SK-N-SH (cell line): ENCODE measurements around the gene NCR1. TPM values are rescaled to one million over a fixed set of nuclear protein-coding genes. Genes with fewer than 3 reads are reported as not detected.
"Not testable (repeated sequence)": the region's sequence is repeated elsewhere in the genome, so short reads cannot be mapped to it uniquely, and the experiment has no call there.

ENCODE experiments used
- CTCF ChIA-PET: fragments of 300-600, 350-600 bp; formaldehyde crosslinking; extraction: SDS; loops from one replicate; lab custom pipeline; 2021; lab: Yijun Ruan, JAX
- POLR2A ChIA-PET: fragments of 350-600 bp; sonication (Branson Sonifier 250); formaldehyde crosslinking; extraction: SDS; loops from one replicate; lab custom pipeline; 2020; ENCODE audit warnings: antibody characterized with exemption, inconsistent platforms; lab: Yijun Ruan, JAX
- DNase-seq: peaks from one replicate; pipeline ENCODE4 v3.0.0; 2012
- H2AFZ ChIP-seq: fragments of 200-600 bp; sonication (generic); 2 replicates; pipeline ENCODE4 v1.8.1; 2016; ENCODE audit warnings: antibody characterized with exemption, mild to moderate bottlenecking, low read depth
- H3F3A ChIP-seq: fragments of 200-600 bp; sonication (generic); replicated peaks from 2 replicates; pipeline ENCODE3; 2016; ENCODE audit warnings: antibody characterized with exemption, mild to moderate bottlenecking; ENCODE audit not compliant: insufficient read depth
- H3K27ac ChIP-seq, 2 experiments: fragments of 200-500 bp in 1 of 2; fragments of 200-600 bp in 1 of 2; sonication (Bioruptor generic) in 1 of 2; sonication (generic), shearing (Covaris generic) in 1 of 2; 2 replicates each; pipeline versions ENCODE4 v1.5.1 to v1.6.1; 2014 to 2016; ENCODE audit warnings: low read depth in 2 of 2, inconsistent platforms in 1 of 2, low read length in 1 of 2, mild to moderate bottlenecking in 1 of 2, mixed read lengths in 1 of 2
- H3K27me3 ChIP-seq: fragments of 200-600 bp; sonication (generic), shearing (Covaris generic); 2 replicates; pipeline ENCODE4 v1.6.1; 2016; ENCODE audit warnings: mixed run types; ENCODE audit not compliant: insufficient read depth
- H3K36me3 ChIP-seq, 2 experiments: fragments of 200-500 bp in 1 of 2; fragments of 200-600 bp in 1 of 2; sonication (Bioruptor generic) in 1 of 2; sonication (generic) in 1 of 2; replicated peaks in 1 of 2; 2 replicates each; pipeline versions ENCODE3 to v1.5.1; 2014 to 2016; ENCODE audit warnings: low read length in 1 of 2, mild to moderate bottlenecking in 1 of 2; ENCODE audit not compliant: insufficient read depth in 2 of 2, control insufficient read depth in 1 of 2
- H3K4me1 ChIP-seq, 2 experiments: fragments of 200-500 bp in 1 of 2; fragments of 200-600 bp in 1 of 2; sonication (Bioruptor generic) in 1 of 2; sonication (generic), shearing (Covaris generic) in 1 of 2; 2 replicates each; pipeline versions ENCODE4 v1.5.1 to v1.6.1; 2014 to 2016; ENCODE audit warnings: low read depth in 1 of 2, low read length in 1 of 2, mixed run types in 1 of 2; ENCODE audit not compliant: insufficient read depth in 2 of 2, control insufficient read depth in 1 of 2
- H3K4me2 ChIP-seq: fragments of 200-600 bp; sonication (generic), shearing (Covaris generic); 2 replicates; pipeline ENCODE4 v1.6.1; 2017; ENCODE audit warnings: mixed run types
- H3K4me3 ChIP-seq, 2 experiments: fragments of 200-500 bp in 1 of 2; fragments of 200-600 bp in 1 of 2; sonication (Bioruptor generic) in 1 of 2; sonication (generic), shearing (Covaris generic) in 1 of 2; 2 replicates each; pipeline versions ENCODE4 v1.5.1 to v1.8.1; 2014 to 2016; ENCODE audit warnings: low read depth in 2 of 2, inconsistent platforms in 1 of 2, low read length in 1 of 2, mild to moderate bottlenecking in 1 of 2, mixed read lengths in 1 of 2, moderate library complexity in 1 of 2
- H3K79me2 ChIP-seq: fragments of 200-600 bp; sonication (generic); 2 replicates; pipeline ENCODE4 v1.8.1; 2017; ENCODE audit warnings: mild to moderate bottlenecking; ENCODE audit not compliant: insufficient read depth
- H3K9ac ChIP-seq: fragments of 200-600 bp; sonication (generic); 2 replicates; pipeline ENCODE4 v1.6.1; 2017; ENCODE audit warnings: mixed run types
- H3K9me2 ChIP-seq: fragments of 200-600 bp; sonication (generic); 2 replicates; pipeline ENCODE4 v1.6.1; 2017; ENCODE audit warnings: mixed run types
- H3K9me3 ChIP-seq: fragments of 200-600 bp; sonication (generic); 2 replicates; pipeline ENCODE4 v1.6.1; 2017; ENCODE audit warnings: mixed run types, mild to moderate bottlenecking, moderate library complexity
- H4K20me1 ChIP-seq: fragments of 200-600 bp; sonication (generic); 2 replicates; pipeline ENCODE4 v1.6.1; 2017; ENCODE audit warnings: mild to moderate bottlenecking, mixed run types; ENCODE audit not compliant: insufficient read depth
- ELF1 ChIP-seq: IDR thresholded peaks from 2 replicates; pipeline ENCODE4 v1.4.0; 2012
- EP300 ChIP-seq, 2 experiments: IDR thresholded peaks; 2 replicates each; pipeline versions ENCODE4 v1.4.0 to v1.6.1; 2012; ENCODE audit warnings: borderline replicate concordance in 1 of 2, low read depth in 1 of 2, low read length in 1 of 2
- FOSL2 ChIP-seq: IDR thresholded peaks from 2 replicates; pipeline ENCODE4 v1.4.0; 2012; ENCODE audit warnings: low read depth, mild to moderate bottlenecking, moderate library complexity, borderline replicate concordance
- FOXJ3 ChIP-seq: sonication (generic); formaldehyde crosslinking; IDR thresholded peaks from 2 replicates; pipeline ENCODE4 v1.5.1; 2020; ENCODE audit warnings: mild to moderate bottlenecking, missing genetic modification reagents
- GATA2 ChIP-seq: sonication (generic); formaldehyde crosslinking; IDR thresholded peaks from 2 replicates; pipeline ENCODE4 v1.5.0; 2020; ENCODE audit warnings: mild to moderate bottlenecking, missing genetic modification reagents
- NFIC ChIP-seq: IDR thresholded peaks from 2 replicates; pipeline ENCODE4 v1.4.0; 2012; ENCODE audit warnings: borderline replicate concordance
- PBX3 ChIP-seq: IDR thresholded peaks from 2 replicates; pipeline ENCODE4; 2012
- POLR2AphosphoS5 ChIP-seq: IDR thresholded peaks from 2 replicates; pipeline ENCODE4 v1.6.1; 2012; ENCODE audit warnings: low read depth, low read length
- RCOR1 ChIP-seq: fragments of 150-350 bp; IDR thresholded peaks from 2 replicates; pipeline ENCODE4 v1.6.1; 2017; ENCODE audit warnings: antibody characterized with exemption, low read length
- RFX5 ChIP-seq: IDR thresholded peaks from 2 replicates; pipeline ENCODE4 v1.6.1; 2012; ENCODE audit warnings: mild to moderate bottlenecking, improper control_type of control experiment, low read length
- RXRA ChIP-seq: IDR thresholded peaks from 2 replicates; pipeline ENCODE4 v1.4.0; 2012; ENCODE audit warnings: low read depth, mild to moderate bottlenecking, borderline replicate concordance
- SMC3 ChIP-seq: IDR thresholded peaks from 2 replicates; pipeline ENCODE4 v1.6.1; 2012; ENCODE audit warnings: low read depth, low read length, improper control_type of control experiment
- TAF1 ChIP-seq: IDR thresholded peaks from 2 replicates; pipeline ENCODE4 v1.6.1; 2012; ENCODE audit warnings: low read depth, mild to moderate bottlenecking, low read length, moderate library complexity, borderline replicate concordance
- TCF12 ChIP-seq: IDR thresholded peaks from 2 replicates; pipeline ENCODE4 v1.4.0; 2012
- YY1 ChIP-seq: IDR thresholded peaks from 2 replicates; pipeline ENCODE4 v1.4.0; 2012; ENCODE audit warnings: low read depth, mild to moderate bottlenecking
- WGBS: methylation state at CpG from one replicate; pipeline ENCODE4 v1.1.6; 2017; ENCODE audit warnings: low lambda C conversion rate; 5-methylcytosine and 5-hydroxymethylcytosine counted together
- polyA plus RNA-seq, 3 experiments: library from polyadenylated mRNA; depleted of rRNA; stranded (reverse); fragments of >200 nt; gene quantifications; 2 replicates each; pipeline ENCODE4 v1.2.3, GENCODE V29; 2012
- TF ChIP-seq, protein P1 (sequence below): IDR thresholded peaks from 2 replicates; pipeline ENCODE4 v1.4.0; 2012; ENCODE audit warnings: low read depth
- TF ChIP-seq, protein P2 (sequence below): fragments of 200-600 bp; sonication (generic); IDR thresholded peaks from 2 replicates; pipeline ENCODE4 v1.6.1; 2017; ENCODE audit warnings: antibody characterized with exemption, mild to moderate bottlenecking, moderate library complexity
- TF ChIP-seq, protein P3 (sequence below): fragments of 150-350 bp; IDR thresholded peaks from 2 replicates; pipeline ENCODE4 v1.6.1; 2017; ENCODE audit warnings: antibody characterized with exemption, low read length, low read depth, borderline replicate concordance

The NCR1 gene
- polyA plus RNA-seq, 1 of the 3 experiments (the other 2 are of a cell fraction), result not detected

GRCh38 chr19:54889566-54889965, 16.4 kb upstream of the NCR1 start:
- Histone ChIP-seq H3K4me2 (no peak overlapping the region), H2AFZ (no peak overlapping the region), H3K9ac (no peak overlapping the region), H3K4me1 (no peaks in the 10 kb centered on the region), H3K4me3 (no peak overlapping the region), H3K36me3 (no peaks in the 10 kb centered on the region), H3K79me2 (no peaks in the 10 kb centered on the region), H3K27ac (no peak overlapping the region), H4K20me1 (no peaks in the 10 kb centered on the region), H3K9me3 (no peaks in the 10 kb centered on the region), H3K9me2 (no peaks in the 10 kb centered on the region), H3K27me3 (peaks cover 50% of the 10 kb centered on the region), H3F3A (no peaks in the 10 kb centered on the region)
- WGBS, result 22% methylated on average over 11 of the region's 11 CpGs
- no peak for TF ChIP-seq NFIC
- TF ChIP-seq, protein P1, sequence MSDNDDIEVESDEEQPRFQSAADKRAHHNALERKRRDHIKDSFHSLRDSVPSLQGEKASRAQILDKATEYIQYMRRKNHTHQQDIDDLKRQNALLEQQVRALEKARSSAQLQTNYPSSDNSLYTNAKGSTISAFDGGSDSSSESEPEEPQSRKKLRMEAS, result no peak
- TF ChIP-seq TCF12, result no peak
- TF ChIP-seq YY1, result no peak
- no peak for TF ChIP-seq TAF1
- TF ChIP-seq GATA2 (CRISPR knock-in tag), result no peak
- no peak for TF ChIP-seq FOXJ3 (CRISPR knock-in tag)
- TF ChIP-seq, protein P2, sequence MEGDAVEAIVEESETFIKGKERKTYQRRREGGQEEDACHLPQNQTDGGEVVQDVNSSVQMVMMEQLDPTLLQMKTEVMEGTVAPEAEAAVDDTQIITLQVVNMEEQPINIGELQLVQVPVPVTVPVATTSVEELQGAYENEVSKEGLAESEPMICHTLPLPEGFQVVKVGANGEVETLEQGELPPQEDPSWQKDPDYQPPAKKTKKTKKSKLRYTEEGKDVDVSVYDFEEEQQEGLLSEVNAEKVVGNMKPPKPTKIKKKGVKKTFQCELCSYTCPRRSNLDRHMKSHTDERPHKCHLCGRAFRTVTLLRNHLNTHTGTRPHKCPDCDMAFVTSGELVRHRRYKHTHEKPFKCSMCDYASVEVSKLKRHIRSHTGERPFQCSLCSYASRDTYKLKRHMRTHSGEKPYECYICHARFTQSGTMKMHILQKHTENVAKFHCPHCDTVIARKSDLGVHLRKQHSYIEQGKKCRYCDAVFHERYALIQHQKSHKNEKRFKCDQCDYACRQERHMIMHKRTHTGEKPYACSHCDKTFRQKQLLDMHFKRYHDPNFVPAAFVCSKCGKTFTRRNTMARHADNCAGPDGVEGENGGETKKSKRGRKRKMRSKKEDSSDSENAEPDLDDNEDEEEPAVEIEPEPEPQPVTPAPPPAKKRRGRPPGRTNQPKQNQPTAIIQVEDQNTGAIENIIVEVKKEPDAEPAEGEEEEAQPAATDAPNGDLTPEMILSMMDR, result no peak
- TF ChIP-seq FOSL2, result no peak
- no peak for TF ChIP-seq EP300 (IDR thresholded peaks at IDR 0.05; ENCODE audit: borderline replicate concordance in 1 of 2, low read depth in 1 of 2, low read length in 1 of 2)
- TF ChIP-seq, protein P3, sequence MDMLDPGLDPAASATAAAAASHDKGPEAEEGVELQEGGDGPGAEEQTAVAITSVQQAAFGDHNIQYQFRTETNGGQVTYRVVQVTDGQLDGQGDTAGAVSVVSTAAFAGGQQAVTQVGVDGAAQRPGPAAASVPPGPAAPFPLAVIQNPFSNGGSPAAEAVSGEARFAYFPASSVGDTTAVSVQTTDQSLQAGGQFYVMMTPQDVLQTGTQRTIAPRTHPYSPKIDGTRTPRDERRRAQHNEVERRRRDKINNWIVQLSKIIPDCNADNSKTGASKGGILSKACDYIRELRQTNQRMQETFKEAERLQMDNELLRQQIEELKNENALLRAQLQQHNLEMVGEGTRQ, result no peak
- no peak for TF ChIP-seq ELF1
- ChIA-PET POLR2A (no interaction called here), CTCF (interaction anchor here (1.1 kb wide), 1 partner anchor 8 kb away, joined by 3 read pairs; no protein-coding TSS in a partner anchor)
- DNase-seq, result no peak

- Histone ChIP-seq H4K20me1 (no peaks in the 10 kb centered on the region), H3K9me3 (no peaks in the 10 kb centered on the region), H3K4me1 (no peaks in the 10 kb centered on the region), H3K4me2 (no peak overlapping the region)
- POLR2A ChIA-PET, result interaction anchor here (0.6 kb wide), 1 partner anchor 19 kb away, joined by 3 read pairs; no protein-coding TSS in a partner anchor
- WGBS, result 31% methylated on average over 7 of the region's 7 CpGs
- no peak for TF ChIP-seq PBX3
- no peak for TF ChIP-seq RFX5
- TF ChIP-seq POLR2AphosphoS5, result no peak
- TF ChIP-seq RXRA, result no peak
- TF ChIP-seq NFIC, result no peak
- no peak for TF ChIP-seq TAF1
- TF ChIP-seq, protein P1, result no peak
- no peak for TF ChIP-seq TCF12
- TF ChIP-seq SMC3, result no peak
- TF ChIP-seq RCOR1, result no peak
- TF ChIP-seq, all 33 proteins: peak for 0
- H3K9me2 ChIP-seq, result no peaks in the 10 kb centered on the region
- no peaks in the 10 kb centered on the region for H3K36me3 ChIP-seq
- CTCF ChIA-PET, result no interaction called here
- H3K27me3 ChIP-seq, result peaks cover 41% of the 10 kb centered on the region
- H3K4me3 ChIP-seq, result no peak overlapping the region
- H2AFZ ChIP-seq, result no peak overlapping the region
- no peak overlapping the region for H3K9ac ChIP-seq
- DNase-seq, result no peak
- no peak overlapping the region for H3K27ac ChIP-seq
- H3K79me2 ChIP-seq, result no peaks in the 10 kb centered on the region
- no peaks in the 10 kb centered on the region for H3F3A ChIP-seq
These were observed 12.5 kb upstream of the NCR1 start for GRCh38 chr19:54893406-54893805.

DNA sequence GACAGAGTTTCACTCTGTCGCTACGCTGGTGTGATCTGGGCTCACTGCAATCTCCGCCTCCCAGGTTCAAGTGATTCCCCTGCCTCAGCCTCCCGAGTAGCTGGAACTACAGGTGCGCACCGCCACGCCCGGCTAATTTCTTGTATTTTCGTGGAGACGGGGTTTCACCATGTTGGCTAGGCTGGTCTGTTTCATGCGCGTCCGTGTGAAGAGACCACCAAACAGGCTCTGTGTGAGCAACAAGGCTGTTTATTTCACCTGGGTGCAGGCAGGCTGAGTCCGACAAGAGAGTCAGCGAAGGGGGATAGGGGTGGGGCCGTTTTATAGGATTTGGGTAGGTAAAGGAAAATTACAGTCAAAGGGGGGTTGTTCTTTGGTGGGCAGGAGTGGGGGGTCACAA, 11.8 kb upstream of the NCR1 start:
- POLR2A ChIA-PET, H3K27ac ChIP-seq, H2AFZ ChIP-seq, CTCF ChIA-PET, H4K20me1 ChIP-seq, H3K79me2 ChIP-seq, H3F3A ChIP-seq, H3K9me3 ChIP-seq, DNase-seq, H3K4me1 ChIP-seq, H3K4me2 ChIP-seq, H3K4me3 ChIP-seq, H3K9me2 ChIP-seq, H3K9ac ChIP-seq, H3K36me3 ChIP-seq: not testable (repeated sequence)
- 19% methylated on average over 16 of the region's 16 CpGs for WGBS
- H3K27me3 ChIP-seq, result peaks cover 46% of the 10 kb centered on the region
